Measurements from ENCODE around the gene COL4A2. TPM values are rescaled to one million over a fixed set of nuclear protein-coding genes. Genes with fewer than 3 reads are reported as not detected.
"Not testable (repeated sequence)": the region's sequence is repeated elsewhere in the genome, so short reads cannot be mapped to it uniquely, and the experiment has no call there.

Gene COL4A2
- total RNA-seq, 1 donor from 2014 or later: not detected

DNA sequence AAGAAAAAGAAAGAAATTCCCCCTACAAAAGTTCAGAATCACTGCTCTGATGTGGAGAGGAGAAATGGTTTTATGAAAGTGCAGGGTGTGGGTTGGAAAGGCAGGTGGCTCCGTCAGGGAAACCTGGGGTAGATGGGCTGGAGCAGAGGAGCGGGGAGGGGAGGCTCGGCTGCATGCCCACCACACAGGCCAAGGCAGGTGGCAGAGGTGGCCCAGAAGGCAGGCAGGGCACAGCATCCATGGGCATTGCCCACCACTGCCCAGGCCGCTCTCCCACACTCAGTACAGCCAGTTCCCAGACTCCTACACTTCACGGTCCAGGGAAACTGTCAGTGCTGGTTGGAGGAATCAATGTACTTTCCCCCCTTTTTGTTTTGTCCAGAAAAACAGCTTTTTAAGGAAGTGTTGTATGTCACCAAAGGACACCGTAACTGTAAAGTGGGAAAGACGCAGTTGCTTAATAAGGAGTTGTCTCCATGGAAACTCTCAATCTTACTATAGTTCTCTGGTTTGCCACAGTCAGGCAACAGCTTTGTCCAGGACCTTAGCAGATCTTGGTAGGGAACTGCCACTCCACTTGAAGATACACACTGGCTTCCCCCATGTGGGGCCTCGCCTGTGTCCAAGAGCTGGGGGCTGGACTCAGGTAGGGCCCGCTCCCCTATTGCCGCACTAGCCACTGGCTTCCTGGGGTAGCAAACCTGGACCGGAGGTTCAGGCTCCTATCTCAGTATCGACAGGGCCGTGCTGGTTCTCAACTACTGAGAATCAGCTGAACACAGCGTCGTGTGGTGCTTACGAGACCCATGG is 171.5 kb downstream of the COL4A2 start:
- no peak overlapping the region for H3K27ac Mint-ChIP-seq
- no peaks in the 10 kb centered on the region for H3K36me3 Mint-ChIP-seq (ENCODE audit: low read depth)
- DNase-seq (ENCODE audit: low spot score): no peak
- no peaks in the 10 kb centered on the region for H3K4me1 Mint-ChIP-seq (ENCODE audit: low read depth)
- H3K4me3 Mint-ChIP-seq (ENCODE audit: low read depth): no peak overlapping the region
- intact Hi-C loops (cut with micrococcal nuclease): no loop called here
- no peaks in the 10 kb centered on the region for H3K9me3 Mint-ChIP-seq
- no peaks in the 10 kb centered on the region for H3K27me3 Mint-ChIP-seq (ENCODE audit: low read depth)

DNA sequence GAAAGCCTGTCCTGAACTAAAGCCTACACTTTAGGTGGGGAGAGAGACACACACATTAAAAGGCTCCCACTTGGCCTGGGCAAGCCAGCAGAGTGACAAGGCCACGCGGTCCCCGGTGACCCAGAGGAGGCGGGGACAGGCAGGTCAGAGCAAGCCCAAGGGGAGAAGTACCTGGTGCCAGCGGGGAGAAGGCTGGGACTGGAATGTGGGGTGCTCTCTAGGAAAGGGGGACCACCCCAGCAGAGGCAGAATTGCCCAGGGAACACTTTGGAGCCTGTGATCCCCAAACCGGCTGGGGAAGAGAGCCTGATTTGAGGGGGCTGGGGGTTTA is 172.1 kb downstream of the COL4A2 start:
- DNase-seq (ENCODE audit: low spot score): no peak
- H3K9me3 Mint-ChIP-seq: no peaks in the 10 kb centered on the region
- no peaks in the 10 kb centered on the region for H3K4me1 Mint-ChIP-seq (ENCODE audit: low read depth)
- H3K27ac Mint-ChIP-seq: no peak overlapping the region
- no peak overlapping the region for H3K4me3 Mint-ChIP-seq (ENCODE audit: low read depth)
- no peaks in the 10 kb centered on the region for H3K36me3 Mint-ChIP-seq (ENCODE audit: low read depth)
- H3K27me3 Mint-ChIP-seq (ENCODE audit: low read depth): no peaks in the 10 kb centered on the region
- intact Hi-C loops (cut with micrococcal nuclease): no loop called here

DNA sequence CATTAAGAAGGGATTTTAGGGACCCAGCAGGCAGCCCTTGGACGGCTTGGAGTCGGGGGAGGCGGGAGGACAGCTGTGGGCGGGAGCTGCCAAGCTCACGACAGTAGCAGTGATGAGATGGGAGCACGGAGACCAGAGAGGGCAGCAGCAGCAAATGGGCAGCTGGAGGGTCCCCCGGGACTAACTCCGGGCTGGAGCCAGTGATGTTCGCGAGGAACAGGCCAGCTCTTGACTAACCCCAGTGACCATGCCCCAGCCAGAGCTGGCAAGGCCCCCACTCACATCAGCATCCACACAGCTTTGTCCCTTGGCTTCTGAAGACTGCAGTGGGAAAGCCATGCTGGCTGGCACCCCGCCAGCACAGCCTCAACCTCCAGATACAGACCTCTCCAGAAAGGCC is 172.6 kb downstream of the COL4A2 start:
- Mint-ChIP-seq H3K9me3 (no peaks in the 10 kb centered on the region), H3K4me1 (ENCODE audit: low read depth) (no peaks in the 10 kb centered on the region), H3K36me3 (ENCODE audit: low read depth) (no peaks in the 10 kb centered on the region), H3K4me3 (ENCODE audit: low read depth) (no peak overlapping the region), H3K27me3 (ENCODE audit: low read depth) (no peaks in the 10 kb centered on the region), H3K27ac (no peak overlapping the region)
- no peak for DNase-seq (ENCODE audit: low spot score)
- intact Hi-C loops (cut with micrococcal nuclease): no loop called here

DNA sequence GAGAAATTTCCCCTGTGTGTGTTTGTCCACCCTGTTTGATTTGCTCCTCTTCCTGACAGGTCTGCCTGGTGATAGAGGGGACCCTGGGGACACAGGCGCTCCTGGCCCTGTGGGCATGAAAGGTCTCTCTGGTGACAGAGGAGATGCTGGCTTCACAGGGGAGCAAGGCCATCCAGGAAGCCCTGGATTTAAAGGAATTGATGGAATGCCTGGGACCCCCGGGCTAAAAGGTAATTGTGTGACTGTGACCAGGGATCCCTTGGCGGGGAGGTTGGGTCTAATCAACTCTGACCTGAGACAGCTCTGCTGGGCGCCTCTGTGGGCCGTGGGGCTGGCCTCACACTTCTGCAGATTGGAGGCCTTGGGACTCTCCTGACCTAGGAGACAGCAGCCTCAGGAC is 173.1 kb downstream of the COL4A2 start:
- no peak for DNase-seq (ENCODE audit: low spot score)
- H3K9me3 Mint-ChIP-seq: no peaks in the 10 kb centered on the region
- no peak overlapping the region for H3K27ac Mint-ChIP-seq
- H3K36me3 Mint-ChIP-seq (ENCODE audit: low read depth): no peaks in the 10 kb centered on the region
- intact Hi-C loops (cut with micrococcal nuclease): no loop called here
- H3K4me1 Mint-ChIP-seq (ENCODE audit: low read depth): no peaks in the 10 kb centered on the region
- no peaks in the 10 kb centered on the region for H3K27me3 Mint-ChIP-seq (ENCODE audit: low read depth)
- H3K4me3 Mint-ChIP-seq (ENCODE audit: low read depth): no peak overlapping the region

DNA sequence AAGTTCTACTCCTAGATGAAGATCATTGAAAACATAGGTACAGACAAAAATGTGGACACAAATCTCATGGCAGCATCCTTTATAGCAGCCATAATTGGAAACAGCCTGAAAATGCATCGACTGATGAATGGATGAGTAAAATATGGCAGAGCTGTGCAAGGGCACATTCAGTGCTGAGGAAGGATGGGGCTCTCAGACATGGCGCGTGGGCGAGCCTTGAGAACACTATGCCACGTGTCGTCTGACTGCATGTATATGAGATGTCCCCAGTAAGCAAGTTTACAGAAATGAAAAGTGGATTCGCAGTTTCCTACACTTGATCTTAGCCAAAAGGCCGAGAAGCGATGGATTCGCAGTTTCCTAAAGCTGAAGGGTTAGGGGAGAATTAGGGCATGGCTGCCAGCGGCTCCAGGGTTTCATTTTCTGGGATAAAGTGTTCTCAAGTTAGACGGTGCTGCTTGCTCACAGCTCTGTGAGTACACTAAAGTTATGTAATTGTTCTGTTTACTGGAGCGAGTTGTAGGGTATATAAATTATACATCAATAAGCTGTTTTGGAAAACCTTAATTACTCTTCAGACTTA is 176.4 kb downstream of the COL4A2 start:
- intact Hi-C loops (cut with micrococcal nuclease): no loop called here
- Mint-ChIP-seq H3K27me3 (ENCODE audit: low read depth) (no peaks in the 10 kb centered on the region), H3K4me1 (ENCODE audit: low read depth) (no peaks in the 10 kb centered on the region), H3K27ac (no peak overlapping the region), H3K36me3 (ENCODE audit: low read depth) (no peaks in the 10 kb centered on the region), H3K9me3 (no peaks in the 10 kb centered on the region), H3K4me3 (ENCODE audit: low read depth) (no peak overlapping the region)
- DNase-seq (ENCODE audit: low spot score): no peak

DNA sequence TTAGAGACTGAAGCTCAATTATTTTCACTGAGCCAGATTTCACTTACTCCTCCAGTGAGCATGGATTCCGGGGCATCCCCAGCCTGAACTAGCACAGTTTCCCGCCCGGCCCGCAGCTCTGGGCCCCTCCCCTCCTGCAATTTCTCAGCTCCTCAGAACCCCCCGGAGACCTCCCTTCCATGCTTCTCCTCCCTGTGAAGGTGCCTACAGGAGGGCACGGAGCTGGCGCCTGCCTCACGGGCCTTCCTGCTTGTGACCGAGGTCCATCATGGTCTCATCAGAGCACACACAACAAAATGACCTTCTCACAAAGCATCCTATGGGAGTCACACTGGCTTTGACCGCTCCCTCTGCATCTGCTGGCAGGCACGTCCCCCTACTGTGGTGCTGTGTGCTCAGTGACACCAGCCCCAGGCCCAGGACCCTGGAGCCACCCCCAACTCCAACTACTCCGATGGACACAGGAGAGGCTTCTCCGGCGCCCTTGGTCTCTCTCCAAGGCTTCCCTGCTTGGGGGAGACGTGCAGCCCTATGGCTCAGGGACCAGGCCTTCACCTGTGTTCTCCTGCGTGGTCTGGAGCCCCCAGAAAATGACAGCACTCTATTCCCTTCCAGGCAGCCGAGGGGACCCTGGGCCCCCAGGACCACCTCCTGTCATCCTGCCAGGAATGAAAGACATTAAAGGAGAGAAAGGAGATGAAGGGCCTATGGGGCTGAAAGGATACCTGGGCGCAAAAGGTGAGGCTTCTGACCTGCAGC is 177.4 kb downstream of the COL4A2 start:
- Mint-ChIP-seq H3K27ac (no peak overlapping the region), H3K9me3 (no peaks in the 10 kb centered on the region), H3K36me3 (ENCODE audit: low read depth) (no peaks in the 10 kb centered on the region), H3K4me3 (ENCODE audit: low read depth) (no peak overlapping the region), H3K4me1 (ENCODE audit: low read depth) (no peaks in the 10 kb centered on the region), H3K27me3 (ENCODE audit: low read depth) (no peaks in the 10 kb centered on the region)
- no peak for DNase-seq (ENCODE audit: low spot score)
- intact Hi-C loops (cut with micrococcal nuclease): no loop called here

DNA sequence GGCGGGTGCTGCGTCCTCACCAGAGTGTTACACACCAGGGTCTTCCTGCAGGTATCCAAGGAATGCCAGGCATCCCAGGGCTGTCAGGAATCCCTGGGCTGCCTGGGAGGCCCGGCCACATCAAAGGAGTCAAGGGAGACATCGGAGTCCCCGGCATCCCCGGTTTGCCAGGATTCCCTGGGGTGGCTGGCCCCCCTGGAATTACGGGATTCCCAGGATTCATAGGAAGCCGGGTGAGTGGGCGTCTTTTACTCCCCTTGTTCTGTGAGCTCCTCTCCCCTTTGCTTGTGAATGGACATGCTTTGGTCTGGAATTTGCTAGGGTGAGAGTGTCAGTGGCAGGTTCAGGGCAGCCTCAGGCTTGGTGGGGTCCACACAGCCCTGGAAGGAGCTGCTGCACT is 178.5 kb downstream of the COL4A2 start:
- Mint-ChIP-seq H3K9me3 (no peaks in the 10 kb centered on the region), H3K27me3 (ENCODE audit: low read depth) (no peaks in the 10 kb centered on the region), H3K36me3 (ENCODE audit: low read depth) (no peaks in the 10 kb centered on the region), H3K4me1 (ENCODE audit: low read depth) (no peaks in the 10 kb centered on the region), H3K4me3 (ENCODE audit: low read depth) (no peak overlapping the region), H3K27ac (no peak overlapping the region)
- DNase-seq (ENCODE audit: low spot score): no peak
- intact Hi-C loops (cut with micrococcal nuclease): no loop called here

DNA sequence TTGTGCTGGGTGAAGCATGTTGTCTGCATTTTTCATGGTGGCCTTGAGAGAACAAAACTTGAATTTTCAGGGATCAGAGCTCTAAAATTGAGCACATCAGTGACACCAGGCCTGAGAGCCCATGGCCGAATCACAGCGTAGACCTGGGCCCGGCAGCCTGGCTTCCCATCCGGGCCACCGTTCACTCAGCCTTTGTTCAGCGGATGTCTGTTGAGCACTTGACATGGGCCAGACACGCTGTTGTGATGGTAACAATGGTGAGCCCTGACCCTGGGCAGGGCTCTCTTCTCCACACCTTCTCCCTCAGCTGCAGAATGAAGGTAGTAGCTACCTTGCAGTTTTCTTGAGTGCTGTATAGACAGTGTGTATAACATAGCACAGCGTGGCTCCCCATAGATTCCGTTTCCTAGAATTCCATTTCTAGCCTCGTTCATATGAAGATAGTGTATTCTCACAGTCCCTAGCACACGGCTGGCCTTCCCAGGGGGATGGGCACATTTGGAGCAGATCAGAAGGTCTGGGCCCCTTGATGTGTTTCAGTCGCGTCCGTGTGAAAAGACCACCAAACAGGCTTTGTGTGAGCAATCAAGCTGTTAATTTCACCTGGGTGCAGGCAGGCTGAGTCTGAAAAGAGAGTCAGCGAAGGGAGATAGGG is 179.1 kb downstream of the COL4A2 start:
- Mint-ChIP-seq H3K9me3 (no peaks in the 10 kb centered on the region), H3K4me1 (ENCODE audit: low read depth) (no peaks in the 10 kb centered on the region)
- intact Hi-C loops (cut with micrococcal nuclease): no loop called here

DNA sequence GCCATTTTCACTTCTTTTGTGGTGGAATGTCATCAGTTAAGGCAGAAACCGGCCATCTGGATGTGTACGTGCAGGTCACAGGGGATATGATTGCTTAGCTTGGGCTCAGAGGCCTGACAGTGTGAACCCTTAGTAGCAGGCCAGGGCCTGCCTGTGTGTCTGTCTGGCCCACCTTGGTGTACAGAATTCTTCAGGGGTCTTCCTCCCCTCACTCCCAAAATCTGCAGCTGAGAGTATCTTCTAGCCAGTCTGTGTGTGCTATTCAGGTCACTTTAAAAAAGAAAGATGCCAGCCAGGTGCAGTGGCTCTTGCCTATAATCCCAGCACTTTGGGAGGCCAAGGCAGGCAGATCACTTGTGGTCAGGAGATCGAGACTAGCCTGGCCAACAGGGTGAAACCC is 179.8 kb downstream of the COL4A2 start:
- H3K9me3 Mint-ChIP-seq; H3K36me3 Mint-ChIP-seq (ENCODE audit: low read depth); intact Hi-C loops (cut with micrococcal nuclease); H3K4me3 Mint-ChIP-seq (ENCODE audit: low read depth); H3K27me3 Mint-ChIP-seq (ENCODE audit: low read depth); H3K27ac Mint-ChIP-seq; DNase-seq (ENCODE audit: low spot score); H3K4me1 Mint-ChIP-seq (ENCODE audit: low read depth): not testable (repeated sequence)

More for the DNA sequence above, 179.1 kb downstream of the COL4A2 start:
- Mint-ChIP-seq H3K36me3 (ENCODE audit: low read depth) (no peaks in the 10 kb centered on the region), H3K27me3 (ENCODE audit: low read depth) (no peaks in the 10 kb centered on the region), H3K27ac (no peak overlapping the region), H3K4me3 (ENCODE audit: low read depth) (no peak overlapping the region)
- DNase-seq (ENCODE audit: low spot score): no peak

DNA sequence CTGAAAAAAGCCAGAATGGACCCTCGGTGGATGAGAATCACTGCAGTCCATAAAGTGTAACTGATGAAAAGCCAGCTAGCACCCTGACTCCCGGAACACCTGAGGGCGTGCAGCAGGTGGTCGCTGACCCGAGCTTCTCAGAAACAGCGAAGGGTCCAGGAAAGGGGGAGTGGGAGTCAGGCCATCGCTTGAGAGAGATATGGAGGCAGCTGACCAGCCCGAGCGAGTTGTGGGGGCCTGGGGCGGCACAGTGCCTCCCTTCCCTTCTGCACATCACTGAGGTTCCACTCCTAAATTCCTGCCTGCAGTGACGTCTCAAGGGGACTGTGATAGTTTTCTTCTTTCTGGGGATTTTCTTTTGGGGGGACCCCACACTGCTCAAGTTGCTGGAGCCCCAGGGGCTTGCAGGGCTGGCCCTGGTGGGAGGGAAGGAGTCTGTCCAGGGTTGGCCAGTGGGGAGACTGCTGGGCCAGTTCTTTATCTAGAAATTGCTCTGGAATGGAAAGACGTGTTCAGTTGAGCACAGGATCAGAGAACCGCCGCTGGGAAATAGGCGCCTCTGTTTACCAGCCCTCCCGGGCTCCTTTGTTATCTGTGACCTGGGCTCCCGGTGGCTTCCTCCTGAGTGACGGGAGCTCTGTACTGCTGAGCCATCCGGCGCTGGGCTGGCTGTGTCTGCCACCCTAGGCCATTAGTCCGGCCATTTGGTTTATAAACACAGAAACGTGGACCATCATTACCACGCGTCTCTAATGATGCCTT is 183.1 kb downstream of the COL4A2 start:
- no peaks in the 10 kb centered on the region for H3K4me1 Mint-ChIP-seq (ENCODE audit: low read depth)
- no peaks in the 10 kb centered on the region for H3K9me3 Mint-ChIP-seq
- H3K27me3 Mint-ChIP-seq (ENCODE audit: low read depth): no peaks in the 10 kb centered on the region

DNA sequence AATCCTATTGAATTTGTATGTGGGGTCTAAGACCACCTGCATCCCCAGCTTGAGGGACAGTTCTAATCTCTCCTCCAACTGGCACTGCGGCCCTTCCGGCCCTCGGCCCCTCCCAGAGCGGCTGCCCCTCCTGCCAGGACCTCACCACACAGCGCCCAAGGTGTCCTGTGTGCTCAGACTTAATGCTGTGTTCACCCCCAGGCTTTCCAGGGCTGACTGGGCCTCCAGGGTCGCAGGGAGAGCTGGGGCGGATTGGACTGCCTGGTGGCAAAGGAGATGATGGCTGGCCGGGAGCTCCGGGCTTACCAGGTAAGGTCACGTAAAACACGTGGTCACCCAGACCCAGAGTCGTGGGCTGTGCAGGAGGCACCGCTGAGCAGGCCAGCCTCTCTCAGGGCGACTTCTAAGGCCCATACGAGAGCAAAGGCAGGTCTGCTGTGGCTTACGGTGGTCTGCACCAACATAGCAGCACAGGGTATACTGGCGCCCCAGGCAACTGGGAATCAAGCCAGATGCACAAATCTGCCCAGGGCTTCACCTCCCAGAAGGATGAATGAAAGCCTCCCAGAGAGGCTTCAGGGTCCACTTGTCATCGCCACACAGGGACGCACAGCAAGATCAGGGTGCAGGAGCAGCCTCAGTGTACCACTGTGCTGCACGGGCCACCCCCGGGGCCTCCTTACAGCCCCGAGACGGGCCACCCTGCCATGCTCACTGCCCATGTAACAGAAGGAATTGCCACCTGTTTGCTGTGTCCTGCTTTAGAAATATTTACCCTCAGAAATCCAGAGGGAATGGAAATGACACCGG is 185.0 kb downstream of the COL4A2 start:
- Mint-ChIP-seq H3K36me3 (ENCODE audit: low read depth) (no peaks in the 10 kb centered on the region), H3K9me3 (no peaks in the 10 kb centered on the region), H3K27me3 (ENCODE audit: low read depth) (no peaks in the 10 kb centered on the region), H3K4me3 (ENCODE audit: low read depth) (no peak overlapping the region), H3K4me1 (ENCODE audit: low read depth) (no peaks in the 10 kb centered on the region), H3K27ac (no peak overlapping the region)
- intact Hi-C loops (cut with micrococcal nuclease): no loop called here
- no peak for DNase-seq (ENCODE audit: low spot score)

More for the DNA sequence above, 183.1 kb downstream of the COL4A2 start:
- Mint-ChIP-seq H3K4me3 (ENCODE audit: low read depth) (no peak overlapping the region), H3K36me3 (ENCODE audit: low read depth) (no peaks in the 10 kb centered on the region), H3K27ac (no peak overlapping the region)
- intact Hi-C loops (cut with micrococcal nuclease): no loop called here
- no peak for DNase-seq (ENCODE audit: low spot score)

Measured in activated T-helper 2 cell treated with anti-CD3 and anti-CD28 coated beads, Interferon-gamma antibody, Interleukin-2, Interleukin-4, amounts not matched to agents 10 μg/mL and 5 μg/mL and 100 μg/mL, durations not matched to agents 14 hours and 24 hours and 36 hours (primary cell).